ENCODE data around the gene HSPBP1. TPM values are rescaled to one million over a fixed set of nuclear protein-coding genes. Genes with fewer than 3 reads are reported as not detected.

HSPBP1 gene
- total and polyA plus RNA-seq, 2 donors (not counting 3 experiments of a cell fraction or from before 2014, with no cell fraction given), result 30.4 to 47.5 TPM

DNA sequence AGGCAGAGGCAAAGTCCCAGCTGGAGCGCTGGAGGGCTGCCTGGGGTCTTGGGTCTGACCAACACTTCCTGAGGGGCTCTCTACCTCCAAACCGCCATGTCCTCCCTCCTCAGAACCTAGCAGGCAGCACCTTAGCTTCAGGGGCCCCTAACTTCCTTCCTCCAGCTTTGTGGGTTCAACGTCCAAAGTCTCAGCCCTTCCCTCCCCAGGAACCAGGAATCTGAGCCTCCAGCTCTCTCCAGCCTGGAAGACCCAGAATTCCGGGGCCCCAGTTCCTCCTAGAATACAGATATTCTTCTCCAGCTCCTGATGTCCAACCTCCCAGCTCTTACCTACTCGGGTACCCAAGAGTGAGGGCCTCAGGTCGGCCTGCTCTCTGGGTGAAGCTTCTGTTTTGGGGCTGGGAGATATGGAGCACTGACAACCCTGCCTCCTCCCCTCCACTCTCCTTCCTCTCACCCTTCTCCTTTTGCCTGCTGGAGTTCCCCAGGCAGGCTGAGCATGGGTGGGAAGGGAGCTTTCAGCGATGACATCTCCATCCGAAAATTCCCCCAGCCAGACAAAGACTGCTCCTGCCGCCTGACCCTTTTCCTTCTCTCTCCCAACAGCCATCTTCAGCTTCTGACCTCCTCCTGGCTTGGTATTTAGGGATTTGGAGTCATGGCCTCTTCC lies 41.7 kb upstream of the HSPBP1 start:
- H4K20me1 ChIP-seq (replicated peaks; ENCODE audit: control insufficient read depth, extremely low read depth, insufficient read depth, low read length), result no peaks in the 10 kb centered on the region
- no peaks in the 10 kb centered on the region for H3K4me1 ChIP-seq (ENCODE audit: control insufficient read depth, extremely low read depth, insufficient read depth, low read length)
- dilution Hi-C loops (cut with MboI; ENCODE audit: extremely low pct_ligation_motif_present, low sequenced_read_pairs) (no loop called here), intact Hi-C loops (cut with micrococcal nuclease) (no loop called here)
- H3K36me3 ChIP-seq (ENCODE audit: control insufficient read depth in 2 of 2, extremely low read depth in 1 of 2, insufficient read depth in 2 of 2, low read length in 2 of 2), result no peaks in the 10 kb centered on the region
- no peak overlapping the region for H3K27ac ChIP-seq (ENCODE audit: insufficient read depth, low read depth, low read length)
- no peak overlapping the region for H3K4me2 ChIP-seq (ENCODE audit: insufficient read depth, low read length)
- no peak for FAIRE-seq
- POLR2A ChIA-PET, result interaction anchor here (0.6 kb wide), 1 partner anchor 62 kb away, joined by 7 read pairs; no protein-coding TSS in a partner anchor
- H2AFZ ChIP-seq (ENCODE audit: low read depth, low read length), result no peak overlapping the region
- H3K27me3 ChIP-seq (ENCODE audit: control insufficient read depth in 2 of 2, insufficient read depth in 2 of 2, low read length in 2 of 2), result peaks cover 0 to 2% of the 10 kb centered on the region in 2 experiments
- H3K9me1 ChIP-seq (replicated peaks; ENCODE audit: control insufficient read depth, extremely low read depth, insufficient read depth, low read length), result no peaks in the 10 kb centered on the region
- CTCF ChIA-PET, result interaction anchor here (1.9 to 3.0 kb wide), 4 partner anchors 11 to 97 kb away, joined by 5 to 17 read pairs (median 8); partner anchors contain the start of gene KMT5C
- no peak overlapping the region for H3K9ac ChIP-seq (replicated peaks; ENCODE audit: extremely low read depth, insufficient read depth, low read length)
- BruUV-seq (replicated peaks), result no TSS peak
- TF ChIP-seq JUN (IDR thresholded peaks at IDR 0.05; ENCODE audit: borderline replicate concordance, insufficient read depth, insufficient read length, low read depth) (no peak), POLR2AphosphoS5 (IDR thresholded peaks at IDR 0.05; ENCODE audit: insufficient read depth, low read depth, low read length) (no peak), MYC (IDR thresholded peaks at IDR 0.05; ENCODE audit: low read depth, low read length) (no peak), MAX (IDR thresholded peaks at IDR 0.05; ENCODE audit: insufficient read depth, insufficient read length) (no peak), CTCF (IDR thresholded peaks at IDR 0.05; ENCODE audit: extremely low read depth in 1 of 2, insufficient read depth in 1 of 2, low read depth in 1 of 2, low read length in 2 of 2) (no peak), FOS (IDR thresholded peaks at IDR 0.05; ENCODE audit: borderline replicate concordance, insufficient read depth, low read length) (no peak)
- no peak for DNase-seq (ENCODE audit: low read depth, low spot score)
- H3K9me3 ChIP-seq (replicated peaks; ENCODE audit: control insufficient read depth, insufficient read depth, low read length), result no peaks in the 10 kb centered on the region
- no peaks in the 10 kb centered on the region for H3K79me2 ChIP-seq (ENCODE audit: control insufficient read depth, insufficient read depth, low read length)
- H3K4me3 ChIP-seq (replicated peaks in 1 of 3; ENCODE audit: insufficient read depth in 1 of 3, low read depth in 1 of 3, low read length in 3 of 3), result no peak overlapping the region
